ENCODE data around the gene CDC34. TPM values are rescaled to one million over a fixed set of nuclear protein-coding genes. Genes with fewer than 3 reads are reported as not detected.
A peak's percentile ranks its signal among the peaks of the same experiment; 100 is the strongest.

Gene CDC34
- total RNA-seq, 1 experiment from 2014 or later = 80.5 TPM

- ATAC-seq (no peak), DNase-seq (ENCODE audit: low read depth, low spot score) (no peak)
- H3K36me3 ChIP-seq (ENCODE audit: control insufficient read depth, insufficient read depth, low read length) = no peaks in the 10 kb centered on the region; the same call in 1 of the 2 replicates
- no peaks in the 10 kb centered on the region for H3K9me3 ChIP-seq (ENCODE audit: control insufficient read depth, insufficient read depth, low read depth, low read length)
- BruUV-seq (replicated peaks) = no TSS peak
- POLR2A ChIA-PET = no interaction called here
- TF ChIP-seq REST (IDR thresholded peaks at IDR 0.05; ENCODE audit: insufficient read depth in 1 of 2, low read depth in 2 of 2, low read length in 1 of 2) (no peak), TCF7L2 (IDR thresholded peaks at IDR 0.05; ENCODE audit: low read depth, low read length) (no peak), SIN3A (IDR thresholded peaks at IDR 0.05; ENCODE audit: borderline replicate concordance, insufficient read depth, low read depth, low read length) (no peak), CTCF (IDR thresholded peaks at IDR 0.05) (no peak), POLR2AphosphoS5 (IDR thresholded peaks at IDR 0.05; ENCODE audit: low read depth, low read length) (no peak)
- no peaks in the 10 kb centered on the region for H3K27me3 ChIP-seq (ENCODE audit: control insufficient read depth, insufficient read depth, low read length)
- in situ Hi-C loops (cut with HindIII; ENCODE audit: low pct_unique_long_range_greater_than_20kb, low sequenced_read_pairs) = no loop called here
- H3K4me3 ChIP-seq (ENCODE audit: low read depth in 2 of 2, low read length in 2 of 2) = no peak overlapping the region
- intact Hi-C loops (cut with micrococcal nuclease; ENCODE audit: unreplicated experiment) = no loop called here
- H3K4me1 ChIP-seq (ENCODE audit: control insufficient read depth, insufficient read depth, low read length) = peaks cover 16% of the 10 kb centered on the region
- no peak overlapping the region for H3K27ac ChIP-seq (ENCODE audit: low read length)
- CTCF ChIA-PET = no interaction called here
These were observed 46.5 kb upstream of the CDC34 start for GRCh38 chr19:485077-485476.

- peaks cover 20% of the 10 kb centered on the region for H3K4me1 ChIP-seq (ENCODE audit: control insufficient read depth, insufficient read depth, low read length)
- intact Hi-C loops (cut with micrococcal nuclease; ENCODE audit: unreplicated experiment) (no loop called here), in situ Hi-C loops (cut with HindIII; ENCODE audit: low pct_unique_long_range_greater_than_20kb, low sequenced_read_pairs) (no loop called here)
- peak overlapping the region; percentile 54 for H3K27ac ChIP-seq (ENCODE audit: low read length)
- BruUV-seq (replicated peaks) = no TSS peak
- CTCF ChIA-PET = no interaction called here
- no peaks in the 10 kb centered on the region for H3K9me3 ChIP-seq (ENCODE audit: control insufficient read depth, insufficient read depth, low read depth, low read length)
- no peaks in the 10 kb centered on the region; the same call in 1 of the 2 replicates for H3K36me3 ChIP-seq (ENCODE audit: control insufficient read depth, insufficient read depth, low read length)
- peak; percentile 24 for ATAC-seq
- POLR2A ChIA-PET = no interaction called here
- TF ChIP-seq CTCF (IDR thresholded peaks at IDR 0.05) (no peak), REST (IDR thresholded peaks at IDR 0.05; ENCODE audit: insufficient read depth in 1 of 2, low read depth in 2 of 2, low read length in 1 of 2) (no peak), POLR2AphosphoS5 (IDR thresholded peaks at IDR 0.05; ENCODE audit: low read depth, low read length) (no peak), TCF7L2 (IDR thresholded peaks at IDR 0.05; ENCODE audit: low read depth, low read length) (no peak), SIN3A (IDR thresholded peaks at IDR 0.05; ENCODE audit: borderline replicate concordance, insufficient read depth, low read depth, low read length) (no peak)
- H3K4me3 ChIP-seq (ENCODE audit: low read depth in 2 of 2, low read length in 2 of 2) = peak overlapping the region in 1 of 2 experiments; percentile 20; a peak in 1 of 4 replicates
- no peak for DNase-seq (ENCODE audit: low read depth, low spot score)
- no peaks in the 10 kb centered on the region for H3K27me3 ChIP-seq (ENCODE audit: control insufficient read depth, insufficient read depth, low read length)
These were observed 45.9 kb upstream of the CDC34 start for GRCh38 chr19:485583-486236.
